NB4 (cell line): ENCODE results near the gene MBNL2.
A peak's percentile ranks its signal among the peaks of the same experiment; 100 is the strongest.

Source experiments
- DNase-seq: peaks from one replicate; pipeline ENCODE4 v3.0.0; 2010; ENCODE audit warnings: low read depth
- H3K4me3 ChIP-seq: one replicate; pipeline ENCODE4 v1.5.1; 2011; ENCODE audit warnings: mild to moderate bottlenecking, low read depth, low read length, moderate library complexity
- MYC ChIP-seq: IDR thresholded peaks from 2 replicates; pipeline ENCODE4 v1.6.1; 2011; ENCODE audit warnings: low read depth, low read length
- POLR2A ChIP-seq: IDR thresholded peaks from 2 replicates; pipeline ENCODE4 v1.6.1; 2011; ENCODE audit warnings: mild to moderate bottlenecking; ENCODE audit not compliant: insufficient read length; ENCODE audit errors: extremely low read depth
- TF ChIP-seq, protein P1 (sequence below): IDR thresholded peaks from one replicate; pipeline ENCODE4 v1.5.1; 2012; ENCODE audit warnings: low read depth, low read length
- TF ChIP-seq, protein P2 (sequence below): IDR thresholded peaks from 2 replicates; pipeline ENCODE4 v1.6.1; 2011; ENCODE audit warnings: low read depth, low read length

Gene MBNL2

DNA sequence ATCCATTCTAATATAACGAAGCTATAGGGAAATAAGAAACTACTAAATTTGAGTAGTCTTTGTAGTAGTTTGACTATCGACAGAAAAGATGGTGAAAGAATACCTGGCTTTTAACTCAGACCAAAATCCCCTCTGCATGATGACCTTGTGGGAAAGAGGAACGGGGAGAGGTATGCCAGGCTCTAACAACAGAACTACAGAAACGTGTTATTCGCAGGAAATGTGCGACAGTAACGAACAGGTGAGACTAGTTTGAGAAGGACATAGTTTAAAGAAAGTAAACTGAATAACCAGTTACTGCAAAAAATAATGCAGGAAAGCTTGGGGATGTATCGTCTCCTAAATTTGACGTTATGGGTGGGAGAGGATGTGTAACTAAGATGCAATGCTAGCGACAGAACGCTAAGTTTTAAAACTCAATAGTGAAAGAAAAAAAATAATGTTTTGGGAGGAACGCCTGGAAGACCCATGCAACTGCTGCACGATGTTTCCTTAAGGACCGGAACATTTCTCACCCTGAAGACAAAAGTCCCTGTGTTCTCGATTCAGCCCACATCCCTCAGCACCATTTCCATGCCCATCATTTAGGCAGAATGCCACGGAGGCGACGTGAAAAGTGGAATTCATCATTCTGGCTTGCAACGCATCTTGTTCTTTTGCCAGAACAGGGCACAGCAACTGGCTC, 210.2 kb downstream of the MBNL2 start:
- peak; percentile 33 for DNase-seq
- H3K4me3 ChIP-seq, result peak overlapping the region; percentile 83
- no peak for TF ChIP-seq MYC
- TF ChIP-seq POLR2A, result peak; percentile 61

DNA sequence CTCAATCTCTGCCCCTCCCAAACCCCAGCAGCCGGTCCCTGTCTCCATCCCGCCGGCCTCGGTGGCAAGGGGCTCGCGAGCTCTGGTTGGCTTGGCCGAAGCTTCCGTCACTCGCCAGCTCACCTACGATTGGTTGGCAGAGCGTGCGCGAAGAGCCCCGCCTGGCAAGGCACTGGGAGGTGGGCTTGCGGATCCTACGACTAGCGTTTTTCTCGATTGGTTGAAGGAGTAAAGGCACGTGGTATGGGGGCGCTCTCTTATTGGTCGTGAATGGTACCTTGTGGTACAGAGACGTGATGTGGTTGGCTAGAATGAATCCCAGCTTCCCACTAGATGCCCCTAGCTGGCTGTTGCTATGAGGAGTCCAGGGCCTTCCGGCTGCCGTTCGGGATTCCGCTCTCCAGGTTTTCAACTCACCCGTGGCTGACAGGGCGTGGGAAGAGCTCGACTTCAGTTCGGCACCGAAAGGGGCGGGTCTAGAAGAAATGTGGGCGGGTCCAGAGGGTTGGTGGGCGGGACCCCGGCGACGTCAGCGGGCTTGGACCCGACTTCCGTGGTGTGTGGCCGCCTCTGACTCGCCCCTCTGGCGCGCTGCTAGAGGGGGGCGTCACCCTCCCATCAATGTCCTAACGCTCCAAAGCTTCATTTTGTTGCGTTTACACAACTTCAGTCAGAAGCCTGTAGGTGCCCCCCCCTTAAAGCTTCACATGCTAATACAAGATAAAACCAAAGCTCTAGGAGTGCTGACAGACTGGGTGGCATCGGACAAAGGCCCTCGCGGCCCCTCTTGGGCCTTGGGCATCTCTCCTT, 211.0 kb downstream of the MBNL2 start:
- peak overlapping the region; percentile 86 for H3K4me3 ChIP-seq
- DNase-seq, result peak; percentile 100
- TF ChIP-seq MYC, result peak; percentile 75
- TF ChIP-seq POLR2A, result peak; percentile 83
- TF ChIP-seq, protein P1, sequence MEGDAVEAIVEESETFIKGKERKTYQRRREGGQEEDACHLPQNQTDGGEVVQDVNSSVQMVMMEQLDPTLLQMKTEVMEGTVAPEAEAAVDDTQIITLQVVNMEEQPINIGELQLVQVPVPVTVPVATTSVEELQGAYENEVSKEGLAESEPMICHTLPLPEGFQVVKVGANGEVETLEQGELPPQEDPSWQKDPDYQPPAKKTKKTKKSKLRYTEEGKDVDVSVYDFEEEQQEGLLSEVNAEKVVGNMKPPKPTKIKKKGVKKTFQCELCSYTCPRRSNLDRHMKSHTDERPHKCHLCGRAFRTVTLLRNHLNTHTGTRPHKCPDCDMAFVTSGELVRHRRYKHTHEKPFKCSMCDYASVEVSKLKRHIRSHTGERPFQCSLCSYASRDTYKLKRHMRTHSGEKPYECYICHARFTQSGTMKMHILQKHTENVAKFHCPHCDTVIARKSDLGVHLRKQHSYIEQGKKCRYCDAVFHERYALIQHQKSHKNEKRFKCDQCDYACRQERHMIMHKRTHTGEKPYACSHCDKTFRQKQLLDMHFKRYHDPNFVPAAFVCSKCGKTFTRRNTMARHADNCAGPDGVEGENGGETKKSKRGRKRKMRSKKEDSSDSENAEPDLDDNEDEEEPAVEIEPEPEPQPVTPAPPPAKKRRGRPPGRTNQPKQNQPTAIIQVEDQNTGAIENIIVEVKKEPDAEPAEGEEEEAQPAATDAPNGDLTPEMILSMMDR, result no peak
- TF ChIP-seq, protein P2, sequence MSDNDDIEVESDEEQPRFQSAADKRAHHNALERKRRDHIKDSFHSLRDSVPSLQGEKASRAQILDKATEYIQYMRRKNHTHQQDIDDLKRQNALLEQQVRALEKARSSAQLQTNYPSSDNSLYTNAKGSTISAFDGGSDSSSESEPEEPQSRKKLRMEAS, result peak; percentile 100

DNA sequence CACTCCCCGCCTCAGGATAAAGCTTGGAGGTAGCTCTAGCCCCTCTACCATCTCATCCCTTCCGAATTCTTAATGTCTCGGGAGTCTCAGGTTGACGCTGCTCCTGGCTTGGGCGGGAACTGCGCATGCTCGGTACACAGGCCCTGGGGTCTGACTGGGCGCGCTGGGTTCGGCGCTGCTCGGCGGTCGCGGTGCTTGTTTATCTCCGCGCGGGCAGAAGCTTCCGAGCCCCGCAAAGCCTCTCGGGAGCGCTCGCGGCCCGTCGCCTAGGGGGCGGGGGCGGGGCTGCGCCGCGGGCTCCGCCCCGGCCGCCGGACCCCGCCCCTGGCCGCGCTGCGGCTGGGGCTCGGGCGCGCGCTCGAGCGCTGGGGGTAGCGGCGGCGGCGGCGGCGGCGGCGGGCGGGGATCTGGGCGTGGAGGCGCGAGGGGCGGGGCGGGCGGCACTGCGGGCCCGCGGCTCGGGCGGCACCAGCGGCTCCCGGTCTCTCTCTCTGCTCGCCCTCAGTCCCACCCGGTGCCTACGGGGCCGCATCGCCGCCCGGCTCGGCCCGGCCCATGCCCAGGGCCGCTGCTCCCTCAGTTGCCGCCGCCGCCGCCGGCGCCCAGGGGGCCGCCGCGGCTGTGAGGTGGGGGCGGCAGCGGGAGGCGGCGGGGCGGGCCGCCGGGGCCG, 211.7 kb downstream of the MBNL2 start, which contains the start of gene RAP2A:
Gene RAP2A, plus strand, starts transcription at position 443 of the 670 bp plus-strand sequence. CDS start 302 bp downstream, outside the sequence.
- DNase-seq, result peak; percentile 94
- H3K4me3 ChIP-seq, result peak within 1 kb of the TSS; percentile 86
- TF ChIP-seq, protein P2, result no peak; the same call in 1 of the 2 replicates
- TF ChIP-seq MYC (peak; percentile 64), POLR2A (peak; percentile 76)
- TF ChIP-seq, protein P1, result no peak

DNA sequence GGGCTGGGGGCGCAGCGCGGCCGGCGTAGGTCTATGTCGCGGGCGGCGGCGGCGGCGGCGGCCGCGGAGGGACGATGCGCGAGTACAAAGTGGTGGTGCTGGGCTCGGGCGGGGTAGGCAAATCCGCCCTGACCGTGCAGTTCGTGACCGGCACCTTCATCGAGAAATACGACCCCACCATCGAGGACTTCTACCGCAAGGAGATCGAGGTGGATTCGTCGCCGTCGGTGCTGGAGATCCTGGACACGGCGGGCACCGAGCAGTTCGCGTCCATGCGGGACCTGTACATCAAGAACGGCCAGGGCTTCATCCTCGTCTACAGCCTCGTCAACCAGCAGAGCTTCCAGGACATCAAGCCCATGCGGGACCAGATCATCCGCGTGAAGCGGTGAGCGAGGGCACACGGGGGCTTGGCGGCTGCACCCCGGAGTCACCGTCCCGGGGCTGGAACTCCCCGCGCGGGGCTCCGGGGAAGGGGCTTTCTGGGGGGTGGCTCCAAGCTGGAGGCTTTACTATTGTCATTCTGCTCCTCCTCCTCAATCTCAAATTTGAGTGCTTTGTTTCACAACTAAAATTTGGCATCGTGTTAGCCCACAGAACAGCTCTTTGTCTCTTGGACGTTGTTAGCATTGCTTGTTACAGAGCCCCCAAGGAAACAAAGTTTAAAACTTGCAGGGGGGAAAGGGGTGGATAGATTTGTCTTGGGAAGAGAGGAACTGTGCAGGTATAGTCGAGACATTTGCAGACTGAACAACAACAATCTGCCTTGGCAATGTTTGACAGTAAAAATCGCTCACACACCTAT, 212.5 kb downstream of the MBNL2 start:
- peak; percentile 62 for DNase-seq
- TF ChIP-seq MYC (no peak; the same call in 1 of the 2 replicates), POLR2A (no peak)
- TF ChIP-seq, protein P1, result no peak
- TF ChIP-seq, protein P2, result no peak
- peak overlapping the region; percentile 70 for H3K4me3 ChIP-seq

DNA sequence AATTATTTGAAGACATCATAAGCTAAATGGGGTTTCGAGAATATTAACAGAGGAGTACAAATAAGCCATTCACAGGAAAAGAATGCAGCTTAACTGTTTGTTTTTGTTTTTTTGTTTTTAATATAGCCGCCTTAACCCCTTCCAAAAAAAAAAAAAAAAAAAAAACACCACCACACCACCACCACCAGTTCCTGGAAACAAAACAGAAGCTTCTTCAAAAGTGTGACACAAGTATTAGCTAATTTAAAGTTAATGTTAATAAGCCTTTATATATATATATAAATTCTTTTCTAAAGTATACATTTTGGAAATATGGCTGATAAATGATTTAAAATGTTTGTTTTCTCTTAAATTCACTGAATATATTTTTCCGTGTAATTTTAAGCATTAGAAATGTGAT, 213.2 kb downstream of the MBNL2 start:
- H3K4me3 ChIP-seq, result peak overlapping the region; percentile 70

DNA sequence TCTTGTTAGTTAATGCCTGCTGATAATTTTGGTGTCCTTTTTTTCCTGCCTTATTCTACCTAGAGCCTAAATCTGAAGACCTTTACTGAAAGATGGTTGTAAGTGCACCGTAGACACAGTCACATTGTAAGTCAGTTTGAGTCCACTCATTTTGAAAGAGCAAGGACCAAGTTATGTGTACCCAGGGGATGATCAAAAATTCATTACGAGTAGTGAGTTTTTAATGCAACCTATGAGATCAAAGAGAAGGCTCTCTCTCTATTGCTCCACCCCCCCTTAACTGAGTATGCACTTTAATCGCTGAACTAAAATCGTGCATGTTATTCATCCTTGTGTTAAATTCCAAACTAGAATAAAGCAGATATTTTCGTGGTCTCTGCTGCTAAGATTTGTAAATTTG, 213.7 kb downstream of the MBNL2 start:
- peak; percentile 39 for DNase-seq
- TF ChIP-seq POLR2A (no peak), MYC (no peak)
- TF ChIP-seq, protein P2, result no peak
- TF ChIP-seq, protein P1, result no peak
- H3K4me3 ChIP-seq, result peak overlapping the region; percentile 70

More for the DNA sequence above, 213.2 kb downstream of the MBNL2 start:
- TF ChIP-seq MYC (no peak), POLR2A (no peak)
- DNase-seq, result no peak
